SK-N-SH treated with all-trans-retinoic acid at 6 μM for 48 hours (cell line): Measurements from ENCODE around the gene SBF2.
"Not testable (repeated sequence)": the region's sequence is repeated elsewhere in the genome, so short reads cannot be mapped to it uniquely, and the experiment has no call there.

Source experiments
- ATAC-seq: fragments of 200-7000 bp; cut with Tn5 transposase; 3 replicates; pipeline ENCODE4 v1.9.1; 2020; ENCODE audit warnings: mild to moderate bottlenecking, moderate library complexity
- ARNTL ChIP-seq: fragments of 450-650 bp; formaldehyde crosslinking; IDR thresholded peaks from 2 replicates; pipeline ENCODE4 v1.5.0; 2020; ENCODE audit warnings: low read depth, mild to moderate bottlenecking, moderate library complexity, borderline replicate concordance
- BACH2 ChIP-seq: fragments of 250-450 bp; sonication (Bioruptor Pico); IDR thresholded peaks from 2 replicates; pipeline ENCODE4 v1.9.0; 2021; ENCODE audit warnings: mild to moderate bottlenecking, borderline replicate concordance
- CREB5 ChIP-seq: fragments of 250-450 bp; sonication (Bioruptor Pico); IDR thresholded peaks from 2 replicates; pipeline ENCODE4 v1.5.1; 2020; ENCODE audit warnings: low read depth, mild to moderate bottlenecking, moderate library complexity
- CSDC2 ChIP-seq: fragments of 250-450 bp; sonication (Bioruptor Pico); IDR thresholded peaks from 2 replicates; pipeline ENCODE4 v1.5.0; 2020; ENCODE audit warnings: mild to moderate bottlenecking, moderate library complexity
- GLIS3 ChIP-seq: fragments of 250-450 bp; sonication (Bioruptor Pico); IDR thresholded peaks from 2 replicates; pipeline ENCODE4 v1.5.0; 2020; ENCODE audit warnings: mild to moderate bottlenecking, moderate library complexity
- ISL1 ChIP-seq: fragments of 250-450 bp; sonication (Bioruptor Pico); IDR thresholded peaks from 2 replicates; pipeline ENCODE4 v2.1.2; 2022; ENCODE audit warnings: mild to moderate bottlenecking, moderate library complexity
- PATZ1 ChIP-seq: fragments of 250-450 bp; sonication (Bioruptor Pico); IDR thresholded peaks from 2 replicates; pipeline ENCODE4 v1.8.0; 2020; ENCODE audit warnings: mild to moderate bottlenecking, moderate library complexity, borderline replicate concordance
- POU6F1 ChIP-seq: fragments of 250-450 bp; sonication (Bioruptor Pico); IDR thresholded peaks from 2 replicates; pipeline ENCODE4 v1.8.0; 2021; ENCODE audit warnings: low read depth, mild to moderate bottlenecking, moderate library complexity, borderline replicate concordance
- SNAI2 ChIP-seq: fragments of 250-450 bp; sonication (Bioruptor Pico); IDR thresholded peaks from 2 replicates; pipeline ENCODE4 v1.5.0; 2020; ENCODE audit warnings: mild to moderate bottlenecking, moderate library complexity
- TCF4 ChIP-seq: fragments of 250-450 bp; sonication (Bioruptor Pico); IDR thresholded peaks from 2 replicates; pipeline ENCODE4 v1.8.0; 2021; ENCODE audit warnings: mild to moderate bottlenecking, moderate library complexity, borderline replicate concordance
- TOX ChIP-seq: fragments of 250-450 bp; sonication (Bioruptor Pico); IDR thresholded peaks from 2 replicates; pipeline ENCODE4 v1.8.0; 2021; ENCODE audit warnings: mild to moderate bottlenecking, moderate library complexity, borderline replicate concordance
- ZC3H10 ChIP-seq: fragments of 250-450 bp; sonication (Bioruptor Pico); IDR thresholded peaks from 2 replicates; pipeline ENCODE4 v1.5.1; 2021; ENCODE audit warnings: mild to moderate bottlenecking, moderate library complexity
- ZFP3 ChIP-seq: fragments of 250-450 bp; sonication (Bioruptor Pico); IDR thresholded peaks from 2 replicates; pipeline ENCODE4 v1.5.0; 2020; ENCODE audit warnings: mild to moderate bottlenecking, moderate library complexity
- ZFP30 ChIP-seq: fragments of 450-650 bp; formaldehyde crosslinking; IDR thresholded peaks from 2 replicates; pipeline ENCODE4 v1.5.0; 2022; ENCODE audit warnings: mild to moderate bottlenecking, moderate library complexity
- ZNF565 ChIP-seq: fragments of 450-650 bp; formaldehyde crosslinking; conservative IDR thresholded peaks from 2 replicates; pipeline ENCODE4 v1.5.0; 2020; ENCODE audit warnings: low read depth, mild to moderate bottlenecking, moderate library complexity
- ZNF70 ChIP-seq: fragments of 450-650 bp; formaldehyde crosslinking; IDR thresholded peaks from 2 replicates; pipeline ENCODE4 v1.5.0; 2020; ENCODE audit warnings: mild to moderate bottlenecking, moderate library complexity
- ZNF8 ChIP-seq: fragments of 450-650 bp; formaldehyde crosslinking; IDR thresholded peaks from 2 replicates; pipeline ENCODE4 v1.5.0; 2020; ENCODE audit warnings: mild to moderate bottlenecking, moderate library complexity
- TF ChIP-seq, protein P1 (sequence below): fragments of 250-450 bp; sonication (Bioruptor Pico); IDR thresholded peaks from 2 replicates; pipeline ENCODE4 v1.5.0; 2020; ENCODE audit warnings: mild to moderate bottlenecking, moderate library complexity

SBF2 gene

DNA sequence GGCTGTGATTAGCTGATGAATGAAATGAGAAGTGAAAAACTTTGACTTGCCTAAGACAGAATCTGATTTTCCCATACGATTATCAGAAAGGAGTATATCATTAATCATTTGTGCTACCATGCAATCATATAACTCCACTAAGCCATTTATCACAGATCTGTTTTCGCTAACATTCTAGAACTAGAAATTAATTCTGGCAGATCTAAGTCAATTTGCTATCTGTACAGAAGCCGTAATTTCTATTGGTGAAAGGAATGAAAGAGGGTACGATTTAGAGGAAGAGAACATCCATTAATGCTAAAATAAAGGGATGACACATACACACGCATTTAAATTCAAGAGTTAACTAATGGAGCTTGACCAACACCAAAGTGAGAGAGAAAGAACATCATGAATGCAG lies 201.6 kb downstream of the SBF2 start:
- TF ChIP-seq PATZ1 (CRISPR knock-in tag), result no peak
- TF ChIP-seq TCF4, result peak; percentile 12; the same call in 1 of the 2 replicates
- TF ChIP-seq ISL1 (CRISPR knock-in tag), result peak; percentile 75
- ATAC-seq, result no peak

DNA sequence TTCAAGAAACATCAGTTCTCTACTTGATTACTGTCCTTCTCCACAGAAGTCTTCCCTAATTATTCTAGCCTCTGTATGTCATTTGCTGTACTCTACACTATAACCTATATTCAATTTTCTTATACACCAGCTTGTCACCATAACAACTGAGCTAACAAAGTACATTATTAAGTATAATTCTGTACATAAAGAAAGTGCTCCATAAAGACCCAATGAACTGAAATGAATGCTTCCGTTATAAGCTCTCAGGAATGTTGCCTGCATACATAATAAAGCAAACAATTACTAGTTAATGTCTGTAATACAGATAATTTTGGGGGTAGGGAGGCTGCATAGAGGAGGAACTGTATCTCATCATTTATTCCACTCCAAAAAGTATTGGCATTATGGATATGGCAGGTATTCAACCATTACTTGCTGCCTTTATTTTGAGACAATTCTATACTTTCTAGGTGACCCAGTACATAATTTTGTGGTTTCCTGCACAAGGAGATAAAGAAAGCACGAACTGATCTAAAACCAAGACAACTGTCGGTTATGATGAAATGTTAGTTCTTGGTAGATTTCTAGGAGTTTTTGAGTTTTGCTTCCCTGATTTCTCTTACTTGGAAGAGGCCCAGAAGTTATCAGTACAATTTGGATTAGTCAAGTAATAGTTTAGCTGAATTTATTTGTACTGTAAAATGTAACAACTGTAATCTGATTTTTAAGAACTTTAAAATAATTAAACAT lies 202.5 kb downstream of the SBF2 start:
- no peak for TF ChIP-seq ZFP30 (CRISPR knock-in tag)
- TF ChIP-seq TCF4, result no peak
- no peak for TF ChIP-seq PATZ1 (CRISPR knock-in tag)
- no peak for TF ChIP-seq ZNF8 (CRISPR knock-in tag)
- TF ChIP-seq ZNF565 (CRISPR knock-in tag), result no peak
- TF ChIP-seq CSDC2 (CRISPR knock-in tag), result no peak
- no peak for TF ChIP-seq BACH2 (CRISPR knock-in tag)
- TF ChIP-seq TOX, result no peak
- TF ChIP-seq CREB5 (CRISPR knock-in tag), result no peak
- TF ChIP-seq SNAI2 (CRISPR knock-in tag), result no peak
- no peak for TF ChIP-seq GLIS3
- TF ChIP-seq POU6F1 (CRISPR knock-in tag), result no peak
- TF ChIP-seq ZC3H10 (CRISPR knock-in tag), result no peak
- no peak for TF ChIP-seq ISL1 (CRISPR knock-in tag)
- TF ChIP-seq ZNF70 (CRISPR knock-in tag), result no peak
- no peak for TF ChIP-seq ZFP3 (CRISPR knock-in tag)
- TF ChIP-seq, protein P1, sequence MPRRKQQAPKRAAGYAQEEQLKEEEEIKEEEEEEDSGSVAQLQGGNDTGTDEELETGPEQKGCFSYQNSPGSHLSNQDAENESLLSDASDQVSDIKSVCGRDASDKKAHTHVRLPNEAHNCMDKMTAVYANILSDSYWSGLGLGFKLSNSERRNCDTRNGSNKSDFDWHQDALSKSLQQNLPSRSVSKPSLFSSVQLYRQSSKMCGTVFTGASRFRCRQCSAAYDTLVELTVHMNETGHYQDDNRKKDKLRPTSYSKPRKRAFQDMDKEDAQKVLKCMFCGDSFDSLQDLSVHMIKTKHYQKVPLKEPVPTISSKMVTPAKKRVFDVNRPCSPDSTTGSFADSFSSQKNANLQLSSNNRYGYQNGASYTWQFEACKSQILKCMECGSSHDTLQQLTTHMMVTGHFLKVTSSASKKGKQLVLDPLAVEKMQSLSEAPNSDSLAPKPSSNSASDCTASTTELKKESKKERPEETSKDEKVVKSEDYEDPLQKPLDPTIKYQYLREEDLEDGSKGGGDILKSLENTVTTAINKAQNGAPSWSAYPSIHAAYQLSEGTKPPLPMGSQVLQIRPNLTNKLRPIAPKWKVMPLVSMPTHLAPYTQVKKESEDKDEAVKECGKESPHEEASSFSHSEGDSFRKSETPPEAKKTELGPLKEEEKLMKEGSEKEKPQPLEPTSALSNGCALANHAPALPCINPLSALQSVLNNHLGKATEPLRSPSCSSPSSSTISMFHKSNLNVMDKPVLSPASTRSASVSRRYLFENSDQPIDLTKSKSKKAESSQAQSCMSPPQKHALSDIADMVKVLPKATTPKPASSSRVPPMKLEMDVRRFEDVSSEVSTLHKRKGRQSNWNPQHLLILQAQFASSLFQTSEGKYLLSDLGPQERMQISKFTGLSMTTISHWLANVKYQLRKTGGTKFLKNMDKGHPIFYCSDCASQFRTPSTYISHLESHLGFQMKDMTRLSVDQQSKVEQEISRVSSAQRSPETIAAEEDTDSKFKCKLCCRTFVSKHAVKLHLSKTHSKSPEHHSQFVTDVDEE, result no peak
- TF ChIP-seq ARNTL (CRISPR knock-in tag), result no peak
- no peak for ATAC-seq

- not testable (repeated sequence) for ATAC-seq
Observed at GRCh38 chr11:10087923-10088225, 206.1 kb downstream of the SBF2 start.

DNA sequence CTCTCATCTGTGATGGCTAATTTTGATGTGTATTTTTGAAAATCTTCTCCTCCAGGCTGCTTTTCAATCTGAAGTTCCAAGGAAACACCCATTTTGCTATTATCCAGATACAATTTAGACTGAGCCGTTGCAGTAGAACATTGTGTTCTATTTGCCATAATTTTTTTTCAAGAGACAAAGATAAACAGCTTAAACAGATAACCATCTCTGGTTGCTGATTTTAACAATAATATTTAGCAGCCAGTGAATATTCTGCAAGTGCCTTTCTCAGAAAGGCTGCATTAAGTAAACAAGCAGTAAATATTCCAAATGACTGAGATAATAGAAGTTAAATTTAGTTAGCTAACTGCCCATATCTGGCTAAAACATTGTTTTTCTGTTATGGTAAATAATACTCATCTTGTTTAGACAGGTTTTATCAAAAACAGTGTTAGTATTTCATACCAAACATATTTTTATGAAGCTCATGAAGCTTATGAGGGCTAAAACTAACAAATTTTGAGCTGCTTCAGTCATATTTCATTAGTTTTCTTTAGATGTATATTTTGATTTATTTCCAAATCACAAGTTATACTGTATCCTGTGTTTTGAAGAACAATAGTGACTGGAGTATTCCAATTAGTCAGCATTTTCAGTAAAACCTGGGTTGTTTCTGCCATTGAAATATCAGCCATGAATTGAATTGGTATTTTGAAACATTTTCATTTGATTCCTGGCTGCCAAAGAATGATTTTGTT lies 206.7 kb downstream of the SBF2 start:
- no peak for ATAC-seq
- TF ChIP-seq CSDC2 (CRISPR knock-in tag) (no peak), ZNF8 (CRISPR knock-in tag) (no peak)
